B cell (primary cell): ENCODE results near the gene EPHB1.

ENCODE experiments used
- EZH2 ChIP-seq: IDR thresholded peaks from 2 replicates; pipeline ENCODE4 v1.6.1; 2012; ENCODE audit warnings: borderline replicate concordance, low read depth, mild to moderate bottlenecking, moderate library complexity, low read length; ENCODE audit not compliant: insufficient read depth, poor library complexity, severe bottlenecking
- TF ChIP-seq, protein P1 (sequence below): fragments of 200-600 bp; IDR thresholded peaks from one replicate; pipeline ENCODE4 v1.8.0; 2022; ENCODE audit warnings: antibody characterized with exemption, mild to moderate bottlenecking

DNA sequence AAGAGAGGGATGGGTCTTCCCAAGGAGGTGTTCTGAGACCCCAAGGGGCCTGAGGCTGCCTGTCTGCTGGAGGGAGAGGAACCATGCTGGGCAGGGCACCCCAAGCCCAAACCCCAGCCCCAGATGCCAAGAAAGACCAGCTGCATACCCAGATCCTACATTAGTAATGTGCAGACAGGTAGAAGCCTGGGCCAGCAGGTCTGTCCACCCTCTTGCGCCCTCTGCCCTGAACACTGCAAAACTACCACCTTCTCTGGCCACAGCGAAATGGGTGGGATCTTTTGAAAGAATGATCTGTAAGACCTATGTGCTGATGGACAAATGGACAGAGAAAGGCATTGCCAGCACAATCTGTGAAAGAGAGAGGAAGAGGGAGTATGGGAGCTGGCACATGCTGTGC, 283.2 kb downstream of the EPHB1 start:
- TF ChIP-seq, protein P1, sequence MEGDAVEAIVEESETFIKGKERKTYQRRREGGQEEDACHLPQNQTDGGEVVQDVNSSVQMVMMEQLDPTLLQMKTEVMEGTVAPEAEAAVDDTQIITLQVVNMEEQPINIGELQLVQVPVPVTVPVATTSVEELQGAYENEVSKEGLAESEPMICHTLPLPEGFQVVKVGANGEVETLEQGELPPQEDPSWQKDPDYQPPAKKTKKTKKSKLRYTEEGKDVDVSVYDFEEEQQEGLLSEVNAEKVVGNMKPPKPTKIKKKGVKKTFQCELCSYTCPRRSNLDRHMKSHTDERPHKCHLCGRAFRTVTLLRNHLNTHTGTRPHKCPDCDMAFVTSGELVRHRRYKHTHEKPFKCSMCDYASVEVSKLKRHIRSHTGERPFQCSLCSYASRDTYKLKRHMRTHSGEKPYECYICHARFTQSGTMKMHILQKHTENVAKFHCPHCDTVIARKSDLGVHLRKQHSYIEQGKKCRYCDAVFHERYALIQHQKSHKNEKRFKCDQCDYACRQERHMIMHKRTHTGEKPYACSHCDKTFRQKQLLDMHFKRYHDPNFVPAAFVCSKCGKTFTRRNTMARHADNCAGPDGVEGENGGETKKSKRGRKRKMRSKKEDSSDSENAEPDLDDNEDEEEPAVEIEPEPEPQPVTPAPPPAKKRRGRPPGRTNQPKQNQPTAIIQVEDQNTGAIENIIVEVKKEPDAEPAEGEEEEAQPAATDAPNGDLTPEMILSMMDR: no peak
- no peak for TF ChIP-seq EZH2
